Trophoblast cell (in vitro differentiated cells and primary cell): ENCODE data around the gene HOMER2.

ENCODE experiments used
- DNase-seq, 2 donors: peaks; one replicate each; pipeline ENCODE4 v3.0.0-alpha.2; 2016
- H2AFZ ChIP-seq: 2 replicates; pipeline ENCODE4 v1.6.1; 2013; ENCODE audit warnings: low read length, moderate library complexity, mild to moderate bottlenecking; ENCODE audit not compliant: insufficient read depth, poor library complexity
- H2AK5ac ChIP-seq: 2 replicates; pipeline ENCODE4 v1.6.1; 2013; ENCODE audit warnings: mild to moderate bottlenecking, low read length
- H2BK120ac ChIP-seq: 2 replicates; pipeline ENCODE4 v1.6.1; 2013; ENCODE audit warnings: low read length, mild to moderate bottlenecking, moderate library complexity; ENCODE audit not compliant: insufficient read depth, poor library complexity
- H2BK12ac ChIP-seq: 2 replicates; pipeline ENCODE4 v1.6.1; 2013; ENCODE audit warnings: mild to moderate bottlenecking, low read length, moderate library complexity
- H2BK5ac ChIP-seq: 2 replicates; pipeline ENCODE4 v1.6.1; 2013; ENCODE audit warnings: low read length, low read depth, moderate library complexity, mild to moderate bottlenecking; ENCODE audit not compliant: poor library complexity
- H3K14ac ChIP-seq: 2 replicates; pipeline ENCODE4 v1.6.1; 2013; ENCODE audit warnings: mild to moderate bottlenecking, low read length
- H3K18ac ChIP-seq: 2 replicates; pipeline ENCODE4 v1.6.1; 2013; ENCODE audit warnings: mild to moderate bottlenecking, low read length
- H3K23ac ChIP-seq: 2 replicates; pipeline ENCODE4 v1.6.1; 2013; ENCODE audit warnings: low read length
- H3K27ac ChIP-seq: 2 replicates; pipeline ENCODE4 v1.5.1; 2013; ENCODE audit warnings: low read depth, mild to moderate bottlenecking, inconsistent platforms, low read length, moderate library complexity
- H3K27me3 ChIP-seq: 2 replicates; pipeline ENCODE4 v1.6.1; 2013; ENCODE audit warnings: inconsistent platforms, mild to moderate bottlenecking, low read length, moderate library complexity; ENCODE audit not compliant: insufficient read depth
- H3K36me3 ChIP-seq, 2 experiments: 1 replicate in 1 of 2; 2 replicates in 1 of 2; pipeline ENCODE4 v1.6.1; 2013; ENCODE audit warnings: low read length in 2 of 2, mild to moderate bottlenecking in 2 of 2, moderate library complexity in 1 of 2; ENCODE audit not compliant: insufficient read depth in 2 of 2, control insufficient read depth in 1 of 2
- H3K4ac ChIP-seq: 2 replicates; pipeline ENCODE4 v1.6.1; 2013; ENCODE audit warnings: low read depth, mild to moderate bottlenecking, low read length, moderate library complexity
- H3K4me1 ChIP-seq, 2 experiments: 1 replicate in 1 of 2; 2 replicates in 1 of 2; pipeline ENCODE4 v1.6.1; 2013; ENCODE audit warnings: low read length in 2 of 2, mild to moderate bottlenecking in 2 of 2, moderate library complexity in 1 of 2; ENCODE audit not compliant: insufficient read depth in 2 of 2, control insufficient read depth in 1 of 2
- H3K4me2 ChIP-seq: 2 replicates; pipeline ENCODE4 v1.6.1; 2013; ENCODE audit warnings: inconsistent platforms, mild to moderate bottlenecking, low read length, moderate library complexity
- H3K4me3 ChIP-seq: 2 replicates; pipeline ENCODE4 v1.5.1; 2013; ENCODE audit warnings: mild to moderate bottlenecking, low read depth, low read length, inconsistent platforms
- H3K79me1 ChIP-seq: one replicate; pipeline ENCODE4 v1.6.1; 2013; ENCODE audit warnings: low read length
- H3K79me2 ChIP-seq: 2 replicates; pipeline ENCODE4 v1.6.1; 2013; ENCODE audit warnings: low read length, mild to moderate bottlenecking; ENCODE audit not compliant: control insufficient read depth, insufficient read depth, poor library complexity
- H3K9ac ChIP-seq: 2 replicates; pipeline ENCODE4 v1.6.1; 2013; ENCODE audit warnings: mild to moderate bottlenecking, low read length
- H3K9me3 ChIP-seq: 2 replicates; pipeline ENCODE4 v1.6.1; 2013; ENCODE audit warnings: low read depth, mild to moderate bottlenecking, control low read depth, inconsistent platforms, low read length; ENCODE audit not compliant: insufficient read depth
- H4K12ac ChIP-seq: 2 replicates; pipeline ENCODE4 v1.6.1; 2013; ENCODE audit warnings: low read depth, mild to moderate bottlenecking, low read length, moderate library complexity
- H4K8ac ChIP-seq: 2 replicates; pipeline ENCODE4 v1.6.1; 2013; ENCODE audit warnings: low read depth, mild to moderate bottlenecking, low read length, moderate library complexity
- H4K91ac ChIP-seq: one replicate; pipeline ENCODE4 v1.6.1; 2013; ENCODE audit warnings: low read depth, mild to moderate bottlenecking, low read length, moderate library complexity
- WGBS: extraction: QIAGEN DNeasy Blood & Tissue Kit; methylation state at CpG from one replicate; pipeline ENCODE4 v1.1.7; 2013; ENCODE audit warnings: missing lambda C conversion rate; ENCODE audit not compliant: insufficient read length, insufficient coverage; ENCODE audit errors: extremely low coverage; 5-methylcytosine and 5-hydroxymethylcytosine counted together

The HOMER2 gene

DNA sequence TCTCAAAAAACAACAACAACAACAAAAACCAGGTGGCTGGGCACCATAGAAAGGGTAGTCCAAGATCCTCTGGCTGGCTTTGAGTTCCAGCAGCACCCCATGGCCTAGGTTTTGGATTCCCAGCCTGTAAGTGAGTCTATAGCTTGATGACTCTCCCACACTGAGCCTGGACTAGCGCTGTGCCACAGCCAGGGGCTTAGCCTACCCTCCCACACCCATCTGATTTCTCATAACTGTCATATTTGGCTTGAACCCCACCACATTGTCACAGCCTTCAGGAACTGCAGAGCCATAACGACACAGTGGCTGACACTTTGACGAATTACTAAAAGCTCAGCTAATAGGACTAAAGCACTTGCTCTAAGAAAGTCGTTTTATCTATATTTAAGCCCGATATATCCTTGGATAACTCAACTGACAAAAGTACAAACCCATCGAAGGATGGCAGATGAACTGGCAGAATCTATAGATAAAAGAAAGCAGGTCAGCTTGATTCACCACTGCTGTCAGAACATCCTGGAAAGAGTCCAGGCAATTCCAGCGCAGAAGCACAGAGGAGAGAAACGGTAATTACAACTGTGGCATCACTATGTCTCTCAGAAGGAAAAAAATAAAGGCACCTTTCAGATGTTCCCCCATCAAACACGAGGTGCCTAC, 62.1 kb downstream of the HOMER2 start:
- Histone ChIP-seq H2BK12ac (no peak overlapping the region), H3K9ac (no peak overlapping the region), H3K23ac (no peak overlapping the region), H3K14ac (no peak overlapping the region), H3K4me1 (peaks cover 5 to 6% of the 10 kb centered on the region in 2 experiments), H3K9me3 (peaks cover 2% of the 10 kb centered on the region), H2BK5ac (no peak overlapping the region), H3K79me2 (no peaks in the 10 kb centered on the region), H3K4ac (no peak overlapping the region), H2AK5ac (no peak overlapping the region), H3K4me2 (no peak overlapping the region), H4K8ac (no peak overlapping the region), H3K36me3 (no peaks in the 10 kb centered on the region), H4K12ac (no peak overlapping the region), H3K27ac (no peak overlapping the region), H3K79me1 (no peaks in the 10 kb centered on the region), H3K27me3 (no peaks in the 10 kb centered on the region), H2BK120ac (no peak overlapping the region), H3K18ac (no peak overlapping the region), H4K91ac (no peak overlapping the region), H2AFZ (no peak overlapping the region), H3K4me3 (no peak overlapping the region)
- WGBS: no CpG with 5 or more reads among the region's 9 CpGs
- no peak for DNase-seq

DNA sequence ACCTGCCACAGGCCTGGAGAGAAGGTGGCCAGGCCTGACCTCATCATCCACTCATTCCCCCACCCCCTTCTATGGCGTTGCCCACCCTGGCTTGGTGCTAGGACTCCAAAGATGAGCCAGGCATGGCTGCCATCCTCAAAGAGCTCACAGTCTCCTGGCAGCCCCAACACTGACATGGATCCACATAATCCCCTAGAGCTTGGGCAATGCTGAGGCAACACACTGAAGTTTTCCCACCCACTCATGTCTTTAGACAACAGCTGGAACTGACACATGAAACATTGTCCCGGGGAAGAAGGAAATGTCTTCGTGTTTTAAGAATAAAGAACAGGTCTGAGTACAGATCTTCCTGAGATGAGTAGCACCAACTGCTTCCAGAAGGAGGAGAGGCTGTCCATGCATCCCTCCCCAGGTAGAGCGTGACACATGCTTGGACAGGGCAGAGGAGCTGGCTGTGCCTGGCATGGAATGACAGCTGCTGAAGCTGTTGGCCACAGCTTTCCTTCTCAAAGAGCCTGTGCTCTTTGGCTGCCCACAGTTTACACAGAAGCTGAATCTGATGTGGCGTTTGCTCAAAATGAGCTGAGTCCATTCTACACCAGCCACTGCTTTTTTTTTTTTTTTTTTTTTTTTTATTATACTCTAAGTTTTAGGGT, 70.1 kb downstream of the HOMER2 start:
- WGBS: no CpG with 5 or more reads among the region's 5 CpGs
- H3K23ac ChIP-seq: no peak overlapping the region

DNA sequence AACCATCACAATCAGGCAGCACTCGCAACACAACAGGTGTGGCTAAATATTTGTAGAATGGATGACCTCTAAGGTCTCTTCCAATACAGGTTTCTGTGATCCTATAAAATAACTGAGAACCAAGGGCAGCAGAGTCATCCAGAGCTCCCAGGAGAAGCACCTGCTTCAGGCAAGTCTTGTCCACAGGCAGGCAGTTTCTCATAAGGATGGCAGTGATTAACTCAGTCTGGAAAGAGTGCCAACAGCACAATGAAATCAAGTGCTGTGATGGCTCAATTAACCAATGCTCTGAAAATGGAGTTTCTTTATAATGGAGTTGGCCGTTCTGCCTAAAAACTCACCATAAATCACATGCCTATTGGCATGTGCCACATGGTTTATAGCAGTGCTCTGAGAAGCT, 70.8 kb downstream of the HOMER2 start:
- no CpG with 5 or more reads among the region's 2 CpGs for WGBS
- no peak overlapping the region for H4K12ac ChIP-seq
- no peak overlapping the region for H3K4me2 ChIP-seq
- no peak overlapping the region for H2BK120ac ChIP-seq
- H3K23ac ChIP-seq: no peak overlapping the region
- H3K79me2 ChIP-seq: no peaks in the 10 kb centered on the region
- no peak overlapping the region for H3K4ac ChIP-seq
- H4K8ac ChIP-seq: no peak overlapping the region
- no peak overlapping the region for H2AFZ ChIP-seq
- no peak overlapping the region for H2AK5ac ChIP-seq
- no peaks in the 10 kb centered on the region for H3K79me1 ChIP-seq
- no peak overlapping the region for H3K14ac ChIP-seq
- no peak overlapping the region for H3K27ac ChIP-seq
- H3K4me1 ChIP-seq: no peaks in the 10 kb centered on the region
- peak overlapping the region; percentile 58 for H3K9ac ChIP-seq
- H3K18ac ChIP-seq: no peak overlapping the region
- no peaks in the 10 kb centered on the region for H3K36me3 ChIP-seq
- no peaks in the 10 kb centered on the region for H3K27me3 ChIP-seq
- DNase-seq: no peak
- H3K9me3 ChIP-seq: peaks cover 2% of the 10 kb centered on the region
- no peak overlapping the region for H2BK12ac ChIP-seq
- H3K4me3 ChIP-seq: no peak overlapping the region
- H4K91ac ChIP-seq: no peak overlapping the region
- no peak overlapping the region for H2BK5ac ChIP-seq

More for the DNA sequence above, 70.1 kb downstream of the HOMER2 start:
- H4K8ac ChIP-seq: no peak overlapping the region
- H3K9ac ChIP-seq: no peak overlapping the region
- no peak overlapping the region for H3K14ac ChIP-seq
- H3K4me3 ChIP-seq: no peak overlapping the region
- no peak for DNase-seq
- H3K4me2 ChIP-seq: no peak overlapping the region
- H2BK5ac ChIP-seq: no peak overlapping the region
- peaks cover 2% of the 10 kb centered on the region for H3K9me3 ChIP-seq
- H3K27ac ChIP-seq: no peak overlapping the region
- no peaks in the 10 kb centered on the region for H3K27me3 ChIP-seq
- no peak overlapping the region for H2BK12ac ChIP-seq
- no peaks in the 10 kb centered on the region for H3K79me2 ChIP-seq
- no peak overlapping the region for H3K4ac ChIP-seq
- no peak overlapping the region for H2BK120ac ChIP-seq
- no peak overlapping the region for H2AFZ ChIP-seq
- no peak overlapping the region for H2AK5ac ChIP-seq
- no peaks in the 10 kb centered on the region for H3K4me1 ChIP-seq
- no peak overlapping the region for H4K12ac ChIP-seq
- no peaks in the 10 kb centered on the region for H3K36me3 ChIP-seq
- H4K91ac ChIP-seq: no peak overlapping the region
- H3K18ac ChIP-seq: no peak overlapping the region
- no peaks in the 10 kb centered on the region for H3K79me1 ChIP-seq

DNA sequence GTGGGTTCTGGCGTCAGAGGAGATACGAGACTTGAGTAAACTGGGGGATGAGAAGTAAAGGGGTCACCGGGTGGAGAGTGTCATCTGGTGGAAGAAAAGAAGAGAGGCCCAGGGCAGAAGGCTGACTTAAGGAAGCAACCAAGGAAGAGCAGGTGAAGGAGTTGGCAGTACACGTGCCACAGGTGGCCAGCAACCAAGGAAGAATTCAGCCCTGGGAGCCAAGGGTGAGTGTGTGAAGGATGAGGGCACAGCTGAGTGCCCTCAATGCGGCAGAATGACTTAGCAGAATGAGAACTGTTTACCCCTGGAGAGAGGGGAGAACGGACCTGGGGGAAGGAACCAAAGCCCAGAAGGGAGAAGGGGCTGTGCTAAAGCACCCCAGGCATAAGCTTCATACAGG, 71.8 kb downstream of the HOMER2 start:
- Histone ChIP-seq H3K27me3 (no peaks in the 10 kb centered on the region), H4K8ac (no peak overlapping the region), H3K9me3 (peaks cover 2% of the 10 kb centered on the region), H3K79me2 (no peaks in the 10 kb centered on the region), H2BK120ac (no peak overlapping the region), H3K36me3 (no peaks in the 10 kb centered on the region), H4K91ac (no peak overlapping the region), H3K4me1 (no peaks in the 10 kb centered on the region), H3K4me2 (no peak overlapping the region), H2BK12ac (no peak overlapping the region), H3K4me3 (no peak overlapping the region), H3K23ac (no peak overlapping the region), H3K79me1 (no peaks in the 10 kb centered on the region), H3K18ac (no peak overlapping the region), H3K4ac (no peak overlapping the region), H3K9ac (no peak overlapping the region), H3K27ac (no peak overlapping the region), H2BK5ac (no peak overlapping the region), H3K14ac (no peak overlapping the region), H4K12ac (no peak overlapping the region), H2AK5ac (no peak overlapping the region), H2AFZ (no peak overlapping the region)
- DNase-seq: no peak
- whole genome bisulfite sequencing: no CpG with 5 or more reads among the region's 6 CpGs
